ENCODE measurements around the gene GBA2.

Gene GBA2

DNA sequence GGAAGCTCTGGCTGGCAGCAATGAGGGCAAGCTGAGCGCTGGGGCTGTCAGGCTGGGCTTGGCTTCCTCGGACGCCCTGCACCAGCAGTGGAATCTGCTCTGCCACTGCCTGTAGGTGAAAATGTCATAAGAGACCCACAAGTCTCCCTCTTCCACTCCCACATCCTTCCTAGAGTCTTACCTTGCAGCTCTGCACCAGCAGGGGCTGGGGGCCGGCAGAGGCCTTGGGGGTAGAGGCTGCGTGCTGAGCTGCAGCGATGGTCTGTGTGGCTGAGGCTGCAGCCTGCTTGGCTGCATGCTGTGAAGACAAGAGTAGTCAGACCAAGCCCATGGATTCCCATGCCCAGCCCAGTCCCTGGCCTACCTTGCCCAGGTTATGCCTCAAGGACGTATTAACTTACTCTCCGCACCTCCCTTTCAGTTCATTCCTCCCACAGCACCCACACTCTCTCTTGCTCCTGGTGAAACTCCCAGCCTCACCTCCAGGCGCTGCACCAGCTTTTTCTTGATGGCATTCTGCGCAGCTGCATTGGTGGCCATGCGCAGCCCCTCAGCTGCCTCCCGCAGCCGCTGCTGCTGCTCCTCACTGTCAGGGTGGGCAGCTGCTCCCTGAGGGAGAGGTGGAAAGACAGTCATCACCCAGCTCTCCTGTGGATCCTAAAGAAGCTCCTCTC lies 34.3 kb downstream of the GBA2 start:
- DNase-seq: no peak

DNA sequence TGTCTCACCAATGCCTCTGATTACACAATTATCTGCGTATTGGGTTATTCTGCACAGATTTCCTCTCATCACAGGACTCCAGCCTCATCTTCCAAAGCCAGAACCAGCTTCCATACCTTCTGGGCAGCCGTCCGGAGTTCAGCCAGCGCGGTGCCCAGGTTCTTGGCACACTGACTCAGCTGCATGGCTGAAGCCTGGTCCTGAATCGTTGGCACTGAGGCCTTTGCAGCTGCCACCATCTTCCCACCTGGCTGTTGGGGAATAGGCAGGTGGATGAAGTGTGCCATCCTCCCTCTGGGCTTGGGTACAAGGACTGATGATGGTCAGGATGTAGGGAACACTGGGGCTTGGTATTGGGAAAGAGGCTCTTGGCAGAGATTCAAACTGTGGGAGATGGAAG lies 34.9 kb downstream of the GBA2 start:
- no peak for DNase-seq

DNA sequence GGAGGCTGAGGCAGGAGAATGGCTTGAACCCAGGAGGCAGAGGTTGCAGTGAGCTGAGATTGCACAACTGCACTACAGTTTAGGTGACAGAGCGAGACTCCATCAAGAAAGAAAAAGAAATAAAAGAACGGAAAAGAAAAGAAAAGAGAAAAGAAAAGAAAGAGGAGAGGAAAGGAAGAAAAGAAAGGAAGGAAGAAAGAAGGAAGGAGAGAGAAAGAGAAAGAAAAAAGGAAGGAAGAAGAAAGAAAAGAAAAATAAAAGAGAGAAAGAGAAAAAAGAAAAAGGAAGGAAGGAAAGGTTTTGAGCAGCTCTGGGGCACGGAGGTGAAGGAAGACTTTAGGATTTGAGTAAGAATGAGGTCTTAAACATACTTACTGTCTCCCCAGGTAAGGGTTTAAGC lies 35.5 kb downstream of the GBA2 start:
- no peak for DNase-seq

DNA sequence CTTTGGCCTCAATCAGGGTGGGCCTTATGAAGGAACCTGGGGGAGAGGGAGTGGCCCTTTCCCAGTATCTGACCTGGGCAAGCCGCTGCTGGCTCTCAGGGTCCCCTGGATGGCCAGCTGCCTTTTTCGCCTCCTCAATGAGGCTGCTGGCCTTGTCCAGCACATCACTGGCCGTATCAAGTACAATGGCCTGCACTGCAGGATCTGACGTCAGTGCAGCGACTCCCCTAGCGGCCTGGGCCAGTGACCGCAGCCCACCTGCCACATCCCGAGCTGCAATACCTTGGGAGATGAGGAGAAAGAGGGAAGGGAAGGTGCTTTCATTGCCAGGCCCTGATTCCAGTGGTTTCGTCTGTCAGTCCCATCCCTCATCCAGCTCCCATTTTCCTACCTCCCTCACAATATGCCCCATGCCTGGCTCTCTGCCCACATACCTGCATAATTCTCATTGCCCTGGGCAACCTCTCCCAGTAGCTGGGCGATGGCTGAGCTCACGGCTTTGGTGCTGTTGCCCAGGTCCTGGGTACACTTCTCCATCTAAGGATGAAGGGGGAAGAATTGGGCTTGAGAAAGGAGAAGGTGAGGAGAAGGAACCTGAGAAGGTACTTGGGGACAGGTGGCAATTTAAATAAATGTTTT lies 36.1 kb downstream of the GBA2 start:
- DNase-seq: no peak

DNA sequence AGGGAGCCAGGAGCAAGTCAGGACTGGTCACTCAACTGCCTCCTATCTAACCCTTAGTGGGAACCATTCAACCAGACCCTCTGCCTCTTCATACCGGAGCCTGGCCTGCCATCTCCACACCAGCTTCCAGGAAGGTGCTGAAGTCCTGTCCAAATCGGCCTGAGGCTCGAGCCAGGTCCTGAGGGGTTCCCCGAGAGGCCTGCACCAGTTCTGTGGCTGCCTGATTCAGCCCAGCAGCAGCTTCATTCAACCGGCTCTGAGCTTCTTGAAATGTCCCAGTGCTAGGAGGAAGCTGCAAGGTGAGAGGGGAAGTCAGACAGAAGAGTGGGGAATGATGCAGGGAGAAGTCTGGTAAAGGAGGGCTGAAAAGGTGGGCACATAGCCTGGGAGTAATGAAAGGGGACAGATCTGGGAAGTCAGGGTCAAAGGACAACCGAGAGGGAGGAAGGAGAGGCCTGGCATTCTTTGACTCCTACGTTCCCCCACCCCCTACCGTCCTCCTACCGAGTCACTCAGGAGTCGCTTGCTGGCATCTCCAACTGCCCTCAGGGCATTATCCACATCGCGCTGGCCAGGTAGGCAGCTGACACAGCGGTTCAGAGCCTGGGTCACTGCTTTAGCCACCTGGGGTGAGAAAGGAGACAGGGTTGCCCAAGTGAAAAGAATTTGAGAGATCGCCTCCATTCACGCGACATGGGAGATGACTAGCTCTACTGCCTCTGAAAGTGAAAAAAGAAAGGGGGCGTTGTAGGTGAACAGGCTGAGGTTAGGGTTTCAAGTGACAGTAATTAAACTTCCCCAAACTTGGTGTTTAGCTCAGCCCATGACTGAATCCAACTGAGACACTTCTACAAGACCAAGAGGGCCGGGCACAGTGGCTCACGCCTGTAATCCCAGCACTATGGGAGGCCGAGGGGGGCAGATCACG lies 37.3 kb downstream of the GBA2 start:
- no peak for DNase-seq

DNA sequence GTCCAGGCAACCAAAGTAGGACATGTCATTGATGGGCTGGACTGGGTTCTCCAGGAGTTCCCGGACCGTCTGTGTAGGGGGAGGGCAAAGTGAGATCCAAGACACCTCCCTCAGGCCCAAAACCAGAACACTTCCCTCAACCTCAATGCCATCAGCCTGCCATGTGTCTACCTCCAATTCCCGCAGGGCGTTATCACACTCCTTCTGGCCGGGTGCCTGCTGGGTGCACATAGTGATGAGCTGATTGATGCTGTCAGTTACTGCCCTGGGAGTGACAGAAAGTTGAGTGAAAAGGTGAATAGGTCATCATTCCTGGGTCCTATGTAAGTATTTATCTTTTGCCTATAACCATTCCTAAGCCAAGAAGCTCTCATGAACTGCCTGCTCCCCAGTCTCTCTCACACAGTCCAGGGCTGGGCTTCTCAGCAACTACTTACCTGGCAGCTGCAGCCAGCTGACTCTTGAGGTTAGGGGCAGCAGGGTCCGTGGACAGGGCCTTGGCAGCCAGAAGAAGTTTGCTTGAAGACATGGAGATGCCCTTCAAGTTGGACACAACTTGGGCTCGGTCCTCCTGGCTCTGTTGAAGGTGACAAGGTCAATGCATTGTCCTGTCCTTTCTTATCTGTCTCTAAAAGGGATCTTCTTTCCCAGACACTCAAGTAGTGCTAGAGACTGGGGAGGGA lies 38.1 kb downstream of the GBA2 start:
- DNase-seq: no peak

DNA sequence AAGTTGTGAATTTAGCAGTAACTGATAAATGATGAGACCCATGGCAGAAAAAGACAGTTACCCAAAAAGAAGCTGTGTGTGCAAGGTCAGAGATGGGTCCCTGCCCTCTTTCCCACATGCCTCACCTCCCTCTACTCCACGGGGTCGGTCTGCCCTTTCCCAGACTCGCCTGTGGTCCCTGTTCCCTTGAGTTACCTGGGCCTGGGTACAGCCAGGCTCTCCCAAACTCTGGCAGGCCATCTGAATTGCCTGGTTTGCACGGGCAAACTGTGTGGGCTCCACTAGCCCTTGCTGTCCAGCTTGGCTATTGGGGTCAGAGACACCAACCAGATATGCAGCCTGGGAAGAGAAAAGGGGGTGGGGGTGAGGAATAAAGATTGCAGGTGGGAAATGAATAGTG lies 40.9 kb downstream of the GBA2 start:
- no peak for DNase-seq

DNA sequence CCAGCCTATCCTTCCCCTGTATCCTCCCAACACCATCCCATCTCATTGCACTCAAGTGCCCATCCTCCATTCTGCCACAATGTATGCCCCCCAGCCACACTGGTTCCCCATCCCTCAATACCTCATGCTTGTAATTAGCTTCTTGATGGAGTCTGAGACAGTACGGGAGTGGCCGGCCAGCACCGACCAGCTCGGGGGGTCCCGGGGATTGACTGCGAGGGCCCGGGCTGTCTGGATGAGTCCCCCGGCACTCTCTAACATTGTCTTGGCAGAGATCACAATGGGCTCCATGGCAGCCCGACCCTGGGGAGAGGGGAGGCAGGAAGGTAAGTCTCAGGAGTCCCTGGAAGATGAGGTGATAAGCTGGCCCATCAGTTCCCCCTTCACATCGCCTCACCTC lies 42.1 kb downstream of the GBA2 start:
- DNase-seq: no peak

DNA sequence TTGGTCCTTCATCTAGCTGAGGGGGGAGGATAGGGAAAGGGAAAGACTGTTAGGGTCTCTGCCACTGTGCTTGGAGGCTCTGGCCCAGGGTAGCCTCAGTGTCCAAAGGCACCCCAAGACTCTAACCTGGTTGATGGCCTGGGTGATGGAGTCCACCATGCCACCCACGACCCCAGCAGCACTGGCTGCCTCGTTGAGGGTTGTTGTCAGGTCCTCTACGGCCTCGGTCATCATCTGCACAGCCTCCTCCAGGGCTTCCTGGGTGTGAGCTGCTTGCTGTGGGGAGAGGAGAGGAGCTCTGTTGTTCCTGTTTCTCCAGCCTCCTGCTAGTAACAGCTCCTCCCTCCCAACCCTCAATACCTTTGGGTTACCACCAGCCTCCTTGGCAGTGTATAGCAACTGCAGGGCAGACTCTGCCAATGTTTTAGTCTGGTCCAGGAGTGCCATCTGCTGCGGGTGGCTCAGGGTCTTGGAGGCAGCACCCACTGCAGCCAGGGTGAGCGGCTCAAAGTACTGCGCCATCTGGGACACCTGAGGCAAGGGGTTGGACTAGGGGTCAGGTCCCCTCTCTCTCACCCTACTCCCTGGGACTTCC lies 43.1 kb downstream of the GBA2 start:
- no peak for DNase-seq

DNA sequence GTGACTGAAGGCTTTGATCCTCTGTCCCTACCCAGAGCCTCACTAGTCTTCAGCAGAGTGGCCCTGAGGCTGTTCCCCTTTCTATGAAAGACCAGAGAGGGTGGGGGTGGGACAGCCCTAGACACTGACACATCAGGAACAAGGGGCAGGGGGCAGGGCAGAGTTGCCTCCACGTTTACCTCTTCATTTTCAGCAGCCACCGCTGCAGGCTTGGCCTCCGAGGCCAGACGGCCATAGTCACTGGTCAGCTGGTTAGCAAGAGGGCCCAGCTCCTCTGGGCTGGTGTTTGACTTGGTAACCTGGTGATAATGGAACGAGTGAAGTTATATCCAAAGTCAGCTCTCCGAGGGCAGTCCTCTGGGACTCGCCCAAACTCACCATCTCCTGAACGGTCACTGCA lies 43.7 kb downstream of the GBA2 start:
- no peak for DNase-seq

DNA sequence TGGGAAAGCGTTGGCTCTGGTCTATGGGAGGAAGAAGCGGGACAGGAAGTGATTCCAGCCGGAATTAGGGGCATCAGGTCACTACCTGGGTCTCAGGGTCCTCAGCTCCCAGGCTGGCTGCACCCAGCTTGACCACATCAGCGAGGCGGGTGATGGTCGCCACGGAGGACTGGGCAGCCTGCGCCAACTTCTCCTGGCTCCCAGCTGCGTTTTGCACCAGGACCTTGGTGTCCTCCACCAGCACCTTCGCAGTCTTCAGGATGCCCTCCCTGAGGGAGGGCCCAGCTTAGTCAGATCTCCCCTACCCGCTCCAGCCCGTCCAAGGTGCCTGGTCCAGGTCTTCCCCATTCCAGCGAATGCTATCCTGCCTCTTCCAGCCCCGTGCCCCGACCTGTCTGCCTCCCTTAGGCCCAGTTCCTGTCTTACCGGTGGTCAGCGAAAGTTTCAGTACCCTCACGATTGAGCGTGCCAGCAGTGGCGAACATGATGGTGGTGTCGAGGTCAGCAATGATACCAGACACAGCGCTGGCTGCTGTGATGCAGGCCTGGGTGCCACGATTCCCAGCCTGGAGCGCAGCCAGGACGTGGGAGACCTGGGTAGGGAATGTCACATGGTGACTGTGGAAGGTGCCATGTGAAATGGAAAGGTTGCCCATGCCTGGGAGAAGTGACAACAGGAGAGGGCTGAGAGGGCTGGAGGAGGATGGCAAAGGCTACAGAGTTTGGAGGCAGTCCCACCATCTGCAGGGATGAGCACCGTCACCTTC lies 44.9 kb downstream of the GBA2 start:
- no peak for DNase-seq

DNA sequence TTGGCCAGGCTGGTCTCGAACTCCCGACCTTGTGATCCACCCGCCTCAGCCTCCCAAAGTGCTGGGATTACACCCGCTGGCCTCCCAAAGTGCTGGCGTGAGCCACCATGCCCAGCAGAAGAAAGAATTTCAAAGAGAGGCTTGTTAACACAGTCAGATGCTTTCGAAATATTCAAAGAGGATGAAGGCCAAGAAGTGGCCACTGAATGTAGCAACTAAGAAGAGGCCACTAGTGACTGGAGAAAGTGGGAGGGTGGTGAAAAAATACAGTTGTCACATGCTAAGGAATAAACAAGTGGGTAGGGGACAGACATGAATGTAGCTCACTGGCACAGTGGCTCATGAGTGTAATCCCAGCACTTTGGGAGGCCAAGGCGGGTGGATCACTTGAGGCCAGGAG lies 46.3 kb downstream of the GBA2 start:
- no peak for DNase-seq

DNA sequence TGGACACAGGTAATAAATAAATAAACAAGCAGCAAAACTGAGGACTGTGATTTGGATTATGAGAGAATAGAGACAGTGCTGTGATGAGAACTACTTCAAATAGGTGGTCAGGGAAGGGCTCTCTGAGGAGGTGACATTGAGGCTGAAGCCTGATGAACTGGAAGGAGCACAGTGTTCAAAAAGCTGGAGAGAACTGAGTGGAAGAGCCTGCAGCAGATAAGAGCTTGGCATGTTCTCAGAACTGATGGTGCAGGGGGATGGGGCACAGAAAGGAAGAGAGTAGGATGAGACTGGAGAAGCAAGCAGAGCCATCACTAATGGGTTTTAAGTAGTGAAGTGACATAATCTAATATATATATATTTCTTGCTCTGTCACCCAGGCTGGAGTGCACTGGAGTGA lies 48.1 kb downstream of the GBA2 start:
- DNase-seq: no peak

DNA sequence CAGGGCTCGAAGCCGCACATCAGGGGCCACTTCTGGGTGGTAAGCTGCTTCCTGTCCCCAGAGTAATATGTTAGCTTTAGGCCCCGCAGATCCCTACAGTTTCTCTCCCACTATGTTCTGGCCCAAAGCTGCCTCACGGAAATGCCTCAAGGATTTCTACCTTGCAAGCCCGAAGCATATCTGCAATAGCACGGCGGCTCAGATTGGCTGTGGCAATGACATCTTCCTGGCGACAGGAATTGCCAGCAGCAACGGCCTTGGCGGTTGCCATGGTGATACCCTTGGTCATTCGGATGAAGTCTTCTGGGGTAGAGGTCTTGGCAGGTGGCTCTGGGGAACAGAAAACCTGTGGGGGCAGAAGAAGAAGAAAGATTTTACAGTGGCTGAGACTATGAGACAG lies 49.0 kb downstream of the GBA2 start:
- DNase-seq: no peak

DNA sequence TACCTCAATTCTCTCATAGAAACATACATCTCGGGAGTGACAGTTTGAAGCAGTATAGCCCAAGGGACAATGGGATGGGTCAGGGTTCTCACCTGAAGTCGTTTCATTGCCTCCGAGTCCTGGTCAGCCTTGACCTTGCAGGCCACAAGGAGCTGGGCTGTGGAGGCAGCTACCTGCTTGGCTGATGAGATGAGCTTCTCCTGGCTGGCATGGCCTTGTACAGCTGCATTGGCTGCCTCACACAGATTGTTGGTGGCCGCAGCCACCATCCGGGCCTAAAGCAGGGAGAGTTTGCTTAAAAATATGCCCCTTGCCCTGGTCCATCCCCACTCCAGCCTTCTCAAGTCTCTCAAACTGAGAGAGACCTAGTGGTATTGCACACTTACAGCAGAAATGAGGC lies 50.8 kb downstream of the GBA2 start:
- no peak for DNase-seq

DNA sequence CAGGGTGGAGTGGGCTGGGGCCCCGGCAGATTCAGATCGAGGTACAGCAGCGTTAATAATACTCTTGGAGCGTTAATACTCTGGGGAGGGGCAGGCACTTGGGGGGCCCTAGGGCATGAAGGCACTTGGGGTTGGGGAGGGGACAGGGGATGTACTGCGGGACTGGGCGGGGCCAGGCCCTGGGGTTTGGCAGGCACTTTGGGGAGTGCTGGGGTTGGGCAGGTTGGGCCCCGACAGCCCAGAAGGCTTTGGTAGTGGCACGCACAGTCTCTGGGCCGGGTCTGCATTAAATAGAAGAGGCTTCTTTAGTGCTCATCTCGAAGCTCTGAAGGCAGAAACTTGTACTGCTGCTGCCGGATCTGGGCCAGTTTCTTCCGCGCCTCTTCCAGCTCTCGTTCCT lies 51.5 kb downstream of the GBA2 start:
- no peak for DNase-seq

DNA sequence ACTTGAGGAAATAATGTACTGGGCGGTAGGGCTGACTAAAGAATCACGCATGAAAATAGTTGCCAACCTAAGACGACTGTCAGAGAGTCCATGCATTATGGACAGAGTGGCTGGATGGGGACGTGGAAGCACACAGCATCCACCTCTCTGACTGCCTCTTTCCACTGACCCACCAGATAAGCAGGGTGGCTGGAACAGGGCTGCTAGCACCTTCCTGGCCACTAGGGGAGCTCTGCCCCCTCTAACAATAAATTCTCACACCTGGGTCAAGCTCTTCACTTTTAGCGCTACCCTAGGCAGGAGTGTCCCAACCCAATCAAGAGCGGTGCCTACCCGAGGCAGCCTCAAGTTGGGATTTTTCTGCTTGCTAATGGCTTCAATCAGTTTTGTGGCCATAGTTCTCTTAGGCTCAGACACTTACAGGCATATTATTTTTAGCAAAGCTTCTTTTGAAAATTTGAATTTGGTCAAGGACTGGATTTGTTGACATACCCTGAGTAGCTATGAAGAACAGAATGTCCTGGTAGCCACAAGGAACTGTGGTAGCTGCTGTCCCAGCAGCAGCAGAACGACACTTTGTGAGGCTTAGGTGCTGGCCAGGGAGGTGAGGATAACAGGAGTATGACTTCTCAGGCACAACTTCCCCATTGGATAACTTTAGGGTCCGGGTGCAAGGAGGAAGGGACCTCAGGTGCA lies 52.4 kb downstream of the GBA2 start:
- DNase-seq: peak; percentile 32

DNA sequence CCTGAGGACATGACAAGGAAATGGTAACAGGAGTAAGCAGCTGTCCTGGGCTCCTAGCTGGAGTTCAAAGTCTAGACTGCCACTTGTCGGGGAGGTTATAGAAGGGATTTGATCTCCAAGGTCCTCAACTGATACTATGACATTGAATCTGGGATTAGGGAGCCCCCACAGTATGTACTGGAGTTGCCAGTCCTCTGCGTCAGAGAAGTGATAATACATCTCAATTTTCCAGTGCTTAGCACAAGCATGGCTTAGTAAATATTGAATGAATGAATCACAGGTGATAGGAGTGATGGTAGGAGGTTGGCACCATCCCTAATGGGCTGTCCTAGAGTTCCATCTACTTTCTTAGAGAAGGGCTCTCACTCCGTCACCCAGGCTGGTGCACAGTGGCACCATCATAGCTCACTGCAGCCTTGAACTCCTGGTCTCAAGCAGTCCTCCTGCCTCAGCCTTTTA lies 53.1 kb downstream of the GBA2 start:
- DNase-seq: no peak

DNA sequence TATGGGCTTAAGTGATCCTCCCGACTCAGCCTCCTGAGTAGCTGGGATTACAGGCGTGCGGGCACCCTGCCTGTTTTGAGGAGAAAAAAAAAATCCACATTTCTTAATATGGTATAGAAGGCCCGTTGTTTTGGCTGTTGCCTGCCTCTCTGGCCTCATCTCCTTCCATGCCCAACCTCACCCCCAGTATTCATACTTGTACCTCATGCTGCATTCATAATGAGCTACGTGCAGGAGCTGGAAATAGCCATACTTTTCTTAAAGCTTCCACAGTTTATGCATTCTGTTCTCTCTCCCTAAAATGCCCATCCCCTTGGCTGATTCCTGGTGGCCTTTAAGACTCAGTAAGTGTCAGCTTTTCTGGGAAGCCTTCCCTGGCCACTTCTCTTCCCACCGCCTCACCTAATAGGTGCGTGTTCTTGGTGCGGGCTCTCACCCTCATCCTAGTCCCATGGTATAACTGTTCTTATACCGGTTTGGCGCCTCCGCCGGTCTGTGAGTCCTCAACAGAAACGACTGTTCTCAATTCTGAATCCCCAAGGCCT lies 57.2 kb downstream of the GBA2 start:
- DNase-seq: no peak

DNA sequence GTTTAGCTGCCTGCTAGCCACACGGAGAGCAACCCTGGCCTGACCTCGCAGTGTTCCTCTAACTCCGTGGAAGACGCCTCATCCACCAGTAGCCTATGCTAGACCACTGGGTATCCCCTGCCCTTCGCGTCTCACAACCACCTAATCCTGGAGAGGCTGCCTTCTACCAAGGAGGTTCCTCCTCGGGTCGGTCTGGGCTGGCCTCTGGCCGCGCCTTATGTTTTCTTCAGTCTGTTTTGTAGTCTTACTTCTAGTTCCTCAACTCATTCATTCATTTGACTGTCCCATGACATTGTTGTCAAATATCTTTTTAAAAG lies 57.7 kb downstream of the GBA2 start:
- no peak for DNase-seq

Measured in fibroblast of skin of abdomen (primary cell).